HG03108 (cell line): ENCODE measurements around the gene MIGA2.

ENCODE experiments used
- ATAC-seq: cut with Tn5 transposase; IDR thresholded peaks from one replicate; pipeline ENCODE4 v1.9.1; 2021; ENCODE audit warnings: moderate library complexity; ENCODE audit not compliant: unreplicated experiment

Gene MIGA2

DNA sequence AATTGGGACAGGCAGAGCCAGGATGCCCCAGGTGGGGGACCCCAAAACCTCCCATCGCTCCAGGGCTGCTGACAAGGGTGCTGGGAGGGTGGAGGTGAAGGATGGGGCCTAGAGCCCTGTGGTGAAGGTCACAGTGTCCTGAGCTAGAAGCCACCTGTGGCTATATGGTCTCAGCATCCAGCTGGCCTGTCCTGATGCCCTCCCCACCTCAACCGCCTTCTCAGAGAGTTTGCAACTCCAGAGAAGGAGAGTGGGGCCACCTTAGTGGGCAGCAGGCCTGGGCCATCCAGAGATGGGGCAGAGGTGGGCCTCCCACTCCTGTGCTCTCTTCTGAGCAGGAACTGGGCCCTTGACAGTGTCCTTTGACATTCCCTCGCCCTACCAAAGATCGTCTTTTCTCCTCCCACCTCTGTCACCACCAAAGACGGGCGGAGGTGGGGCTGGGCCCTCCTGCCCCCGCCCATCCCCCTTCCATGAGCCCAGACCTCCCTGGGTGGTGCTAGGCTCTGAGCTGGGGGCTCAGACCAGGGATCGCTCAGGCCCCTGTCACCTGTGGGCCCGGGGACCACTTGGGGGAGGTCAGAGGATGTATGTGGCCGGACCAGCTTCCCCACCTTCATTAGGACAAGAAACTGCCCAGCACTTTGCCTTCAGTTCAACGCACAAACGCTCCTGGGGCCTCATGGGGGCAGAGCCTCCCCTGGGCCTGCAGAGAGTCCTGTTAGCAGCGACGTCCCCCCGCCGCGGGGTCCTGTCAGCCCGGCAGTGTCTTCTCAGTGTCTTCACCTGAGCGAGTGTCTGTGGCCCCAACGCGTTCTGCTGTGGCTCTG is 34.5 kb downstream of the MIGA2 start:
- ATAC-seq: no peak

DNA sequence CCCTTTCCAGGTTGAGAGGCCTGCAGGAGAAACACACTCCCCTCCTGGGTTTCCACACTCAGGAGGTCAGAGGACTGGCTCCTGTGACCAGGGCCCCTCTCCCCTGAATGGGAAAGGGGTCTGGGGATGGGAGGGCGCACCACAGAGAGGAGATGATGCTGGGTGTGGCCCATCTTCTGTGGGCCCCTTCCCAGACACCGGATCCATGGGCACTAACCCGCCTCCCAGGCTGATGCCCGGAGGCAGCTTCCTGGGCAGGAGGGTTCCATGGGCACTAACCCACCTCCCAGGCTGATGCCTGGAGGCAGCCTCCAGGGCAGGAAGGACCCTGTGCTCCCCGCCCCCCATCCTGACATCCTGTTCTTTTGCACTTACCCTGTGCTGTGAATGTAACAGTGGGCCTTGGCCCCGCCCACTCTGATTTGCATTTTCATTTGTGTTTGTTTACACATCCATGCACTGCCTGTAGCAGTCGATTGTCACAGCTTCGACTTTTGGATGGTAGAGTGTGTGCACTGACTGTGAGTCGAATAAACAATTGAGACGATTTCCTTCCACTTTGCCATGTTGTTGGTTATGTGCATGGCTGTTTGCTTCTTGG is 35.2 kb downstream of the MIGA2 start:
- no peak for ATAC-seq

- ATAC-seq: no peak
Measured at GRCh38 chr9:129072171-129072570, 35.7 kb downstream of the MIGA2 start.

- ATAC-seq: no peak
Measured at GRCh38 chr9:129073404-129073803, 37.0 kb downstream of the MIGA2 start.

- ATAC-seq: no peak
Measured at GRCh38 chr9:129074106-129074505, 37.7 kb downstream of the MIGA2 start.

GRCh38 chr9:129075996-129076639 is 39.7 kb downstream of the MIGA2 start:
- no peak for ATAC-seq

- no peak for ATAC-seq
Measured at GRCh38 chr9:129076640-129077037, 40.2 kb downstream of the MIGA2 start.

- ATAC-seq: no peak
Measured at GRCh38 chr9:129077236-129077635, 40.8 kb downstream of the MIGA2 start.

DNA sequence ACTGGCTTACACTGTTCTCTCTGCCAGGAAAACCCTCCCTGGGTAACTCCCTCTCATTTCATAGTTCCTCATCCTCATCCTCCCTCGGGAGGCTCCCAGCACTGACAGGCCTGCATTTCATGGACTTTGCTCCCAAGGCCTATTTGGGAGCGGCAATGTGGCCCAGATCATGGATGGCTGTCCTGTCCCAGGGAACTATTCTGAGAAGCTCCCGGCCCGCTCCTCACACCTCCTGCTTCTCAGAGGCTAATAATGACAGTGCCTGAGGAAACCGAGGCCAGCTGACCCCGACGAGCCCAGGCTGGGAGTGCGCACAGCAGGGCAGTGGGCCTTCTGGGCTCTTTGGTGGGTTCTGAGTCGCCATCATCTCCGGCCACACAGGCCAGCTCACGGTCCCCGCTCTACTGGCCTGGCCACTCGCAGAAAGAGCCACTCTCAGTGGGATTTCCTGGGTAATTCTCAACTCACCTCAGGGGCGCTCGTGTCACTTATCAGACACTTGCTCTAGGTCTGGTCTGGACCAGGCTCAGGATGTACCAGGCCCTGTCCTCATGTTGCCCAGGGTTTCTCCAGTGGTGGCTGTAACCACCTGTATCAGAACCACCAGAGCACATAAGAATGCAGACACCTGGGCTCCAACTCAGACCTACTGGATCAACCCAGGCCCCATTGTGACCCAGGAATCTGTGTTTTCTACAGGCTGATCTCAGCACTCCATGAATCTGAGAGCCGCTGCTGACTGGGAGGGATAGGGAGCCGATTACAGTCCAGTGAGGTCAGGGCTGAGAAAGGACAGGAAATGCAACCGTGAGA is 42.5 kb downstream of the MIGA2 start:
- ATAC-seq: no peak

DNA sequence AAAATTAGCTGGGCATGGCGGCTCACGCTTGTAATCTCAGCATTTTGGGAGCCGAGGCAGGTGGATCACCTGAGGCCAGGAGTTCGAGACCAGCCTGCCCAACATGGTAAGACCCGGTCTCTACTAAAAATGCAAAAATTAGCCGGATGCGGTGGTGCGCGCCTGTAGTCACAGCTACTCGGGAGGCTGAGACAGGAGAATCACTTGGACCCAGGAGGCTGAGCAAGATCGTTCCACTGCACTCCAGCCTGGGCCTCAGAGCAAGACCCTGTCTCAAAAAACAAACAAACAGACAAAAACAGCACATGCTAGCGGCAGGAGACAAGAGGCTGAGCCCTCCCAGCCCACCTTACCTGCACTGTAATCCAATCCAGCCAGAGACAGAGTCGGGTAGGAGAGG is 43.4 kb downstream of the MIGA2 start:
- no peak for ATAC-seq

DNA sequence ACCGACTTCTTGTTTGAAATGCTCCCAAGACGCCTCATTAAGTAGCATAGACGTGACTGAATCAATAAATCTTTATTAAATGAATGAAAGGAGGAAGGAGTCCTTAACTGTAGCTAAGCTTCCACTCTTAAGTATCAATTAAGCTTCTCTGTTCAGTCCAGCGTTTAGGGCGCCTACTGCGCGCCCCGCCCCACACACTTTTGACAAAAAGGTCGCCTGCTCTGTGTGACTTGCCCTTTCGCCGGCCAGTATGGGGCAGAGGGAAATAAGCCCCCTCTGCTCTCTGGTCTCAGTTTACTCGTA is 43.8 kb downstream of the MIGA2 start:
- no peak for ATAC-seq

DNA sequence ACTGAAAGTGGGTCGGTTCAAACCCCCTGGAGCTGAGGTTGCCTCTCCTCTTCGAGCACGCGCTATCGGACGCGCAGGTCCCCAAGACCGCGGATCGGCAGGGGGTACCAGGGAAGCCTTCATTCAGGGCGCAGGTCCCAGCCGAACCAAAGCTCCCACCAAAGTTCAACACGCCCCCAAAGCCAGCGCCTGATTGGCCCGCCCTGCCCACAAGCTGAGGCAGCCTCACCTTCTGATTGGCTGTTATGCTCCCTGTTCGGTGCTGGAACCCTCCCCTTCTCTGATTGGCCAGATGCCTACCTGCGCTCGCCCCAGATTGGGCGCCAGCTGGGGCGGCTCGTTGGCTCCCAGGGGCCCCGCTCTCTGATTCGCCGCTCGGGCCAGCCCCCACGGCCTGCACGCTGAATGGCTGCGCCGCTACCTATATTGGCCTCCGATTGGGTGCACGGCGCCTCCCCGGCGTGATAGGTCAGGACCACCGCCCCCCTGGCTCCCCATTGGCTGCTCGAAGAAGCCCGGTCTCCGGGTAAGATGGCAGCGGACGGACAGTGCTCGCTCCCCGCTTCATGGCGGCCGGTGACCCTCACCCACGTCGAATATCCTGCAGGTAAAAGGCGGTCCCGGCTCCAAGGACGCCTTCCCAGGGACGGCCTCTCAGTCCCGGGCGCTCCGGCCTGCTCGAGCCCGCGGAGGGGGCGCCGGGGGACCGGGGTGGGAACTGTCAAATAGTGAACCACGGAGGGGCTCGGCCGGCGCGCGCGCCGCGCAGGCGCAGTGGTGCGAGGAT is 44.4 kb downstream of the MIGA2 start, which contains the start of gene DOLPP1:
Gene DOLPP1, plus strand, starts transcription at position 511 of the 787 bp plus-strand sequence. Its CDS starts 21 bp downstream, at position 532.
- ATAC-seq: peak; percentile 92

- no peak for ATAC-seq
Measured at GRCh38 chr9:129081388-129081904, 45.0 kb downstream of the MIGA2 start.

DNA sequence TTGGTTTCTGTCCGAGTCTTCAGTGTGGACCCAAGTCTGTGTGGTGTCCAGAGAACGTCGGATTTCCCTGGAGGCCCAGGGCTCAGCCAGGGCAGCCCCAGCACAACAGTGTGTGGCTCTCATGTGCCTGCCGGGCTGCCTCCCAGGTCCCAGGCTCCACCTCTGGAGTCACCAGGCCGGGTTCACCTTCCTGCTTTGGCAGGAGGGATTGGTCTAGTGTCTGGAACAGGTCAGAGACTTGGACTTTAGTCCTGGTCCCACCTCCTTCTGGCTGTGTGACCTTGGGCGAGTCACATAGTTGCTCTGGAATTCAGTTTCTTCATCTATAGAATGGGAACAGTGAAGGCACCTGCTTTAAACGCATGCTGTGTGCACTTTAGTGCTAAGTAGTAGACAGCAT is 47.7 kb downstream of the MIGA2 start:
- no peak for ATAC-seq

GRCh38 chr9:129089246-129089645 is 52.8 kb downstream of the MIGA2 start:
- ATAC-seq: no peak

GRCh38 chr9:129093602-129094386 is 57.4 kb downstream of the MIGA2 start:
- ATAC-seq: no peak

- no peak for ATAC-seq
Measured at GRCh38 chr9:129094387-129095169, 58.2 kb downstream of the MIGA2 start.

DNA sequence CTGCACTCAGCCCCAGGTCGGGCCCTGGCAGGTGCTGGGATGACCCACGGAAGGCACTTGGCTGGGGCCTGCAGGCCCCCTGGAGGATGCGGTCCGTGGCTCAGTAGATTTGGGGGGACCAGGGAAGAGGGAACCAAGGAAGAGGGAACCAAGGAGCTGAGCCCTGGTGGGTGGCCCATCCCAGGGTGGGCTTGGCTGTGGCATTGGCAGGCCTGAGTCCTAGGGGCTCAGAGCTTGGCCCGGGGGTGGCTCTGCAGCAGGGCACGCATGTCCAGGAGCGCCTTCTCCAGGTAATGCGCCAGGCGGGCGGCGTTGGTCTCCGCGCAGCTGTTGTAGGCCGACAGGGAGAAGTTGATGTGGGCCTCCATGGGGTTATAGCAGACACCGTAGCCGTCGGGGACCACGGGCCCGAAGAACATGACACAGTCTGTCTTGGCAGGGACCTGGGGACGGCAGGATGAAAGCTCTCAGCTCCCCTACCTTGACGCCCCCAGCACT is 58.8 kb downstream of the MIGA2 start:
- no peak for ATAC-seq

GRCh38 chr9:129095908-129096307 is 59.5 kb downstream of the MIGA2 start:
- no peak for ATAC-seq
